HG03442 (cell line): ENCODE results near the gene ETF1.
"Not testable (repeated sequence)": the region's sequence is repeated elsewhere in the genome, so short reads cannot be mapped to it uniquely, and the experiment has no call there.

ENCODE experiments used
- ATAC-seq: cut with Tn5 transposase; IDR thresholded peaks from one replicate; pipeline ENCODE4 v1.9.1; 2021; ENCODE audit warnings: mild to moderate bottlenecking, moderate library complexity; ENCODE audit not compliant: unreplicated experiment

The ETF1 gene

DNA sequence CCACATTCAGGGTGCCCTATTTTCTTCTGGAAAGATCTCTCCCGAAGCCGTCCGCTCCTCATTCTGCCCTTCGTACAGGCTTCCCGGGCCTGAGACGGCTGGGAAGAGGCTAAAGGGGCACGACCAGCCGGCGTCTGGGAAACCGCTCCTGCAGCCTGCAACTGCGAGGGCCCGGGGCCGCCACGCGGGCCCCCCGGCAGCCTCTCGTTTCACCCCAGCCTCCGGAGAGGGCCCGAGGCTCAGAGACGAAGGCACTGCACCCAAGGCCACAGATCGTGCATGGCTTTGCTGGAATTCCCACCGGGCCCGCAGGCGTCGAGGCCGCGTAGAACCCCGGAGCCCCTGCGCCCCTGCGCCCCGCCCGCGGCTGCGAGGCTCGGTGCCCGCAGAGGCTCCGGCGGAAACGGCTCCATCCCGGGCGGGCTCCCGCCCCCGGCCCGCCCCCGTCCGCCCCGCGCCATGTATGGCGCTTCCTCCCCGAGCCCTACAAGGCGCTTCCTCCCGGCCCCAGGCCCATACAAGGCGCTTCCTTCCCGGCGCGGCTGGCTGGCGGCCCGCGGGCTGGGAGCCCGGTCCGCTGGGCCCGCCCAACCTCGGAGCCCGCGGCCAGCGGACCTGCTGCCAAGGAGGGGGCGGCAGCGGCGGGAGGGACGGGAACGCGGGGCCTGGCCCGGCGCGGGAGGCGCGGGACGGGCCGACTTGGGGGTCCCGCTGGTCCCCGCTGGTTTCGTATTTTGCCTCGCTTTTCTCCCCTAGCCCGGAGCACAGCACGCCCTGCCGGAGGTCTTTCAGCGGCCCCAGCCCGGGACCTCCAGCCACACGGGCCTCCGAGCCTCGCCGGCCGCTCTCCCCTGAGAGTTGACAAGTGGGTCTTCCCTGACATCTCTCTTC is 51.1 kb downstream of the ETF1 start:
- ATAC-seq = peak; percentile 99

DNA sequence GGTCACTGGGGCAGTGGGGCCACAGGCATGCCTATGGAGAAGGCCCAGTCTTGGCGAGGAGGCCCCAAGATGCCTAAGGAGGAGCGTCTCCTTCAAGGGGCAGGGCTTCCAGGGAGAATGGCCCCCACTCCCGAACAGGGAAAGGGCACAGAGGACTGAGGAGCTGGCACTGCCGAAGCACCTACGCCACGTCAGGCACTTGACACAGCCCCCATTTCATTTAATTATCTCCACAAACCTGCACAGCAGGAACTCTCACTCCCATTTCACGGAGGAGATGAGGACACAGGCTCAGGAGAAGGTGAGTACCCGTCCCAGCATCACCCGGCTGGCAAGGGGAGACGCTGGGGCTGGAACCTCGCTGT is 51.8 kb downstream of the ETF1 start:
- no peak for ATAC-seq

GRCh38 chr5:138490648-138491283 is 52.3 kb downstream of the ETF1 start:
- ATAC-seq = no peak

GRCh38 chr5:138489683-138490061 is 53.4 kb downstream of the ETF1 start:
- ATAC-seq = no peak

DNA sequence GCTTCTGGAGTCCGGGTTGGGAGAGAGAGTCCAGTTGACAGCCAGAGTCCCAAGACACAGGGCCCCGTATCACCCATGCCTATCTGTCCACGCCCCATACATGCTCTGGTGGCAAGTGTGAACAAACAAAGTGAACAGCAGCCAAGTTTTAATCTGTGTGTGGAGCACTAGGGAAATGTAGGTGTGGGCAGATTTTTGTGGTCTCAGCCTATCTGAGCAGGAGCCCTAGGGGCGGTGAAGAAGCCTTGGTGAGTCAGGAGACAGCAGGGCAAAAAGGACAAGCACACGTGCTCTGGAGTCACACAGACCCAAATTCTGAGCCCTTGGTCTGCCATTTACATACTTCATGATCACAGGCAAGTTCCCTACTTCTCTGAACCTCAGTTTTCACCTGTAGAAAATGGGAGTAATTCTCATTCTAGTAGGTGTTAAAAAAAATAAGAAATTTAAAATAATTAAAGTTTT is 54.5 kb downstream of the ETF1 start:
- no peak for ATAC-seq

GRCh38 chr5:138482638-138483037 is 60.4 kb downstream of the ETF1 start:
- no peak for ATAC-seq

- ATAC-seq = no peak
Measured at GRCh38 chr5:138476918-138477317, 66.1 kb downstream of the ETF1 start.

DNA sequence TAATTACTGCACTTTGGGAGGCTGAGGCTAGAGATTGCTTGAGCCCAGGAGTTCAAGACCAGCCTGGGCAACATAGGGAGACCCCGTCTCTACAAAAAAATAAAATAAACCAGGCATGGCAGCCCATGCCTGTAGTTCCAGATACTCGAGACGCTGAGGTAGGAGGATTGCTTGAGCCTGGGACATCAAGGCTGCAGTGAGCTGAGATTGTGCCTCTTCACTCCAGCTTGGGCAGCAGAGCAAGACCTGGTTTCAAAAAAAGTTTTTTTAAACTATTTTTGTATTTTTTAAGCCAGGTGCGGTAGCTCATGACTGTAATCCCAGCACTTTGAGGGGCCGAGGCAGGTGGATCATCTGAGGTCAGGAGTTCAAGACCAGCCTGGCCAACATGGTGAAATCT is 69.9 kb downstream of the ETF1 start:
- not testable (repeated sequence) for ATAC-seq

GRCh38 chr5:138472353-138472752 is 70.7 kb downstream of the ETF1 start:
- ATAC-seq = no peak

- ATAC-seq = no peak
Measured at GRCh38 chr5:138471052-138471361, 72.0 kb downstream of the ETF1 start.

DNA sequence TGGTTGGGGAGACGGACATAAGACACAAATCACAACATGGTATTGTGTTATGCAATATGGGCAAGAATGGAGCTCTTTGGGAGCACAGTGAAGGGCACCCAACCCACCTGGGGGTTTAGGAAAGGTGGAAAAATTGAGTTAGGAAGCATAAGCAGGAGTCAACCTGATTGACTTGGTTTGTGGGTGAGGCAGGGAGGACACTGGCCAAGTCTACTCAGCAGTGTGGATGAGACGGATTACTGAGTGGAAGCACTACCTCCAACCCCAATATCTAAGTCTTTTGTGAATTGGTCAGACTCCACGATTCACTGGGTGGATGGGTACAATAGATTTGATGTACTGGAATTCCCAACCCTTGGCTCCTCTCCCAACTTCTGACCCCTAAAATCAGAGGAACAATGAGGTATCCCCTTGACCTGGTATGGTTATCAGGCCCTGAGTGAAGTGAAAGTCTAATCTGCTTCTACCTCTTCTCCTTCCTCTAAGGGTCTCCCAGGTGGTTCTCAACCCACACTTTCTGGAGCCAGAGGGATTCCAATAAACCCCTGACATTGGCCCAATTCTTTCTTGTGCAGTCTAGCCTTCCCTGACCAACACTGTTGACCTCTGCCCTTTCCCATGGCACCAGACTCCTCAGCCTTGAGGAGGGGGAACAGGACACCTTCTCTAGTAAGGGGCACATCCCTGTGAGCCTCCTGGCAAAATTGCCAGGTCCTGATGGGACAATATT is 72.5 kb downstream of the ETF1 start:
- no peak for ATAC-seq

GRCh38 chr5:138469540-138470321 is 73.3 kb downstream of the ETF1 start:
- no peak for ATAC-seq

- ATAC-seq = no peak
Measured at GRCh38 chr5:138468966-138469539, 74.0 kb downstream of the ETF1 start.

DNA sequence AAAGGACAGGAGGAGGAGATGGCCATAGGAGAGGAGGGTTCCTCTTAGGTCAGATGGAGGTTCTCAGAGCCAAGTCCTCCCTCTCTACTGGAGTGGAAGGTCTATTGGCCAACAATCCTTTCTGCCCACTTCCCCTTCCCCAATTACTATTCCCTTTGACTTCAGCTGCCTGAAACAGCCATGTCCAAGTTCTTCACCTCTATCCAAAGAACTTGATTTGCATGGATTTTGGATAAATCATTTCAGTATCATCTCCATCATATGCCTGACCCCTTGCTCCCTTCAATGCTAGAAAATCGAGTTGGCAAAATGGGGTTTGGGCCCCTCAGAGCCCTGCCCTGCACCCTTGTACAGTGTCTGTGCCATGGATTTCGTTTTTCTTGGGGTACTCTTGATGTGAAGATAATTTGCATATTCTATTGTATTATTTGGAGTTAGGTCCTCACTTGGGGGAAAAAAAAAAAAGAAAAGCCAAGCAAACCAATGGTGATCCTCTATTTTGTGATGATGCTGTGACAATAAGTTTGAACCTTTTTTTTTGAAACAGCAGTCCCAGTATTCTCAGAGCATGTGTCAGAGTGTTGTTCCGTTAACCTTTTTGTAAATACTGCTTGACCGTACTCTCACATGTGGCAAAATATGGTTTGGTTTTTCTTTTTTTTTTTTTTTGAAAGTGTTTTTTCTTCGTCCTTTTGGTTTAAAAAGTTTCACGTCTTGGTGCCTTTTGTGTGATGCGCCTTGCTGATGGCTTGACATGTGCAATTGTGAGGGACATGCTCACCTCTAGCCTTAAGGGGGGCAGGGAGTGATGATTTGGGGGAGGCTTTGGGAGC is 74.7 kb downstream of the ETF1 start:
- no peak for ATAC-seq

DNA sequence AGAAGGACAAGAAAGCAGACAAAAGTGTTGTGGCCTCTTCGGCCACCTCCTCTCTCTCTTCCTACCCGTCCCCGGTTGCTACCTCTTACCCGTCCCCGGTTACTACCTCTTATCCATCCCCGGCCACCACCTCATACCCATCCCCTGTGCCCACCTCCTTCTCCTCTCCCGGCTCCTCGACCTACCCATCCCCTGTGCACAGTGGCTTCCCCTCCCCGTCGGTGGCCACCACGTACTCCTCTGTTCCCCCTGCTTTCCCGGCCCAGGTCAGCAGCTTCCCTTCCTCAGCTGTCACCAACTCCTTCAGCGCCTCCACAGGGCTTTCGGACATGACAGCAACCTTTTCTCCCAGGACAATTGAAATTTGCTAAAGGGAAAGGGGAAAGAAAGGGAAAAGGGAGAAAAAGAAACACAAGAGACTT is 75.3 kb downstream of the ETF1 start:
- ATAC-seq = no peak

GRCh38 chr5:138466900-138467710 is 75.9 kb downstream of the ETF1 start:
- ATAC-seq = no peak

DNA sequence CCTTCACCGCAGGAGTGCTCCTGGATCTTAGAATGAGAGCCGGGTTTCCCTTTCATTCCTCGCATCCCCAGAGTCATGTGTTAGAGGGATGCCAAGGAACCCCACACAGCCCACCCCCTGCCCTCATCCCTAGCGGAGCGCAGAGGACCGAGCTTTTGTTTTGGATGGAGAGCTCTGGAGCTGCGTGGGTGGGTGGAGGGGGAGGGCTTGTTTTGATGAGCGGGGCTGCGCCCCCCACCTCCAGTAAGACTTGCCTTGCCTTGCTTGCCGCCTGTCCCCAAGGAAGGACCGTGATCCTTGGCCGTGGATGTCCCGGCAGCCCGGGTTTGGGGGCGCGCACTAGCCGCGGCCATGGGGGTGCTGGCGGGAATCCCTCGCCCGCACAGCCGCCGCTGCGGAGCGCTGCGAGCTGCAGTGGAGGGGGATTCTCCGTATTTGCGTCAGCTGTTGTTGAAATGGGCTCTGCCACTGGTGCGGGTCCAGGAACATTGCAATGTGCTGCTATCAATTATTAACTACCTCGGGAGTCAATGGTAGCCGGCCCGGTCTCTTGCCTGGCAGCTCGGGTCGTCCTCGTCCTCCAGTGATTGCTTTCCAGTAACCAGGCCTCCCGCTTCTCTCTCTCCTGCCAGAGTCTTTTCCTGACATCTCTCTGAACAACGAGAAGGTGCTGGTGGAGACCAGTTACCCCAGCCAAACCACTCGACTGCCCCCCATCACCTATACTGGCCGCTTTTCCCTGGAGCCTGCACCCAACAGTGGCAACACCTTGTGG is 76.7 kb downstream of the ETF1 start:
- ATAC-seq = no peak
